Fibroblast of lung (primary cell): ENCODE measurements around the gene CATSPERD.

Experiments
- EZH2 ChIP-seq: IDR thresholded peaks from 2 replicates; pipeline ENCODE4 v1.5.1; 2012; ENCODE audit warnings: low read length, control low read depth, mild to moderate bottlenecking; ENCODE audit errors: missing control alignments
- TF ChIP-seq, protein P1 (sequence below), 2 donors: IDR thresholded peaks in 1 of 2; conservative IDR thresholded peaks in 1 of 2; 1 replicate in 1 of 2; 2 replicates in 1 of 2; pipeline ENCODE4 v1.5.1; 2011 to 2012; ENCODE audit warnings: low read length in 2 of 2, control low read depth in 1 of 2, inconsistent platforms in 1 of 2, low read depth in 1 of 2, mild to moderate bottlenecking in 1 of 2

GRCh38 chr19:5686326-5686646, 34.2 kb upstream of the CATSPERD start:
- TF ChIP-seq EZH2, result no peak
- TF ChIP-seq, protein P1, sequence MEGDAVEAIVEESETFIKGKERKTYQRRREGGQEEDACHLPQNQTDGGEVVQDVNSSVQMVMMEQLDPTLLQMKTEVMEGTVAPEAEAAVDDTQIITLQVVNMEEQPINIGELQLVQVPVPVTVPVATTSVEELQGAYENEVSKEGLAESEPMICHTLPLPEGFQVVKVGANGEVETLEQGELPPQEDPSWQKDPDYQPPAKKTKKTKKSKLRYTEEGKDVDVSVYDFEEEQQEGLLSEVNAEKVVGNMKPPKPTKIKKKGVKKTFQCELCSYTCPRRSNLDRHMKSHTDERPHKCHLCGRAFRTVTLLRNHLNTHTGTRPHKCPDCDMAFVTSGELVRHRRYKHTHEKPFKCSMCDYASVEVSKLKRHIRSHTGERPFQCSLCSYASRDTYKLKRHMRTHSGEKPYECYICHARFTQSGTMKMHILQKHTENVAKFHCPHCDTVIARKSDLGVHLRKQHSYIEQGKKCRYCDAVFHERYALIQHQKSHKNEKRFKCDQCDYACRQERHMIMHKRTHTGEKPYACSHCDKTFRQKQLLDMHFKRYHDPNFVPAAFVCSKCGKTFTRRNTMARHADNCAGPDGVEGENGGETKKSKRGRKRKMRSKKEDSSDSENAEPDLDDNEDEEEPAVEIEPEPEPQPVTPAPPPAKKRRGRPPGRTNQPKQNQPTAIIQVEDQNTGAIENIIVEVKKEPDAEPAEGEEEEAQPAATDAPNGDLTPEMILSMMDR (conservative IDR thresholded peaks at IDR 0.05 in 1 of 2, IDR thresholded peaks at IDR 0.05 in 1 of 2; ENCODE audit: low read depth in 1 of 2, low read length in 2 of 2), result no peak
